K562 (cell line): ENCODE results near the gene TPD52L2. TPM values are rescaled to one million over a fixed set of nuclear protein-coding genes. Genes with fewer than 3 reads are reported as not detected.
A peak's percentile ranks its signal among the peaks of the same experiment; 100 is the strongest.

ENCODE experiments used
- ATAC-seq: fragments of 200-7000 bp; cut with Tn5 transposase; 3 replicates; pipeline ENCODE4 v1.9.1; 2020; ENCODE audit warnings: moderate library complexity
- BruUV-seq: library from RNA; stranded (reverse); fragments of 400-500 nt; replicated peaks from 2 replicates; lab custom pipeline; 2021; lab: Mats Ljungman, UMichigan
- CTCF ChIA-PET: fragments of 300-600 bp; formaldehyde crosslinking; extraction: SDS; loops from one replicate; lab custom pipeline; 2021; ENCODE audit warnings: low intra/inter-chr PET ratio; lab: Yijun Ruan, JAX
- POLR2A ChIA-PET: fragments of 300-600, 350-650 bp; sonication (Branson Sonifier 250); formaldehyde crosslinking; extraction: SDS; loops from one replicate; lab custom pipeline; 2021; ENCODE audit warnings: antibody characterized with exemption, inconsistent platforms; lab: Yijun Ruan, JAX
- DNase-seq, 4 experiments: peaks; one replicate each; pipeline versions ENCODE4 v3.0.0 to v3.0.0-alpha.2; 2011 to 2018; ENCODE audit warnings: low spot score in 3 of 4, mixed read lengths in 3 of 4; ENCODE audit errors: extremely low read depth in 1 of 4
- FAIRE-seq: peaks from 2 replicates; lab custom pipeline; 2011; peaks lifted over from hg19 to GRCh38; lab: Jason Lieb, UNC
- H2AFZ ChIP-seq: 2 replicates; pipeline ENCODE4 v1.6.0; 2011; ENCODE audit warnings: low read depth, low read length, control low read depth, inconsistent platforms
- H3K27ac ChIP-seq: fragments of 200-600 bp; 3 replicates; pipeline ENCODE4 v1.8.0; 2011; ENCODE audit warnings: low read depth, mild to moderate bottlenecking, control low read depth, inconsistent platforms, low read length, moderate library complexity, mixed read lengths; ENCODE audit errors: extremely low read depth
- H3K27me3 ChIP-seq, 2 experiments: fragments of 300-600 bp in 1 of 2; 2 replicates in 1 of 2; 3 replicates in 1 of 2; pipeline versions ENCODE4 v1.6.0 to v1.8.0; 2011; ENCODE audit warnings: inconsistent platforms in 2 of 2, low read length in 2 of 2, mild to moderate bottlenecking in 1 of 2, mixed read lengths in 1 of 2, moderate library complexity in 1 of 2; ENCODE audit not compliant: control insufficient read depth in 2 of 2, insufficient read depth in 2 of 2
- H3K36me3 ChIP-seq: fragments of 300-600 bp; 3 replicates; pipeline ENCODE4 v1.8.0; 2011; ENCODE audit warnings: mild to moderate bottlenecking, low read length, inconsistent platforms; ENCODE audit not compliant: control insufficient read depth, insufficient read depth
- H3K4me1 ChIP-seq, 2 experiments: fragments of 200-600 bp in 1 of 2; replicated peaks in 1 of 2; 2 replicates in 1 of 2; 3 replicates in 1 of 2; pipeline versions ENCODE4 v1.5.1 to v1.8.0; 2011; ENCODE audit warnings: inconsistent platforms in 2 of 2, low read length in 2 of 2, mild to moderate bottlenecking in 1 of 2, mixed read lengths in 1 of 2, moderate library complexity in 1 of 2; ENCODE audit not compliant: control insufficient read depth in 2 of 2, insufficient read depth in 2 of 2
- H3K4me2 ChIP-seq: 2 replicates; pipeline ENCODE4 v1.6.1; 2011; ENCODE audit warnings: low read length, control low read depth, inconsistent platforms, mixed read lengths; ENCODE audit not compliant: insufficient read depth
- H3K4me3 ChIP-seq: fragments of 200-600 bp; sonication (generic), shearing (Covaris generic); 2 replicates; pipeline ENCODE4 v1.5.1; 2016; ENCODE audit warnings: control low read depth, inconsistent platforms
- H3K79me2 ChIP-seq: fragments of 200-600 bp; 3 replicates; pipeline ENCODE4 v1.8.0; 2011; ENCODE audit warnings: low read length, inconsistent platforms; ENCODE audit not compliant: control insufficient read depth, insufficient read depth
- H3K9ac ChIP-seq, 2 experiments: 2 replicates each; pipeline versions ENCODE4 v1.6.0 to v1.6.1; 2011; ENCODE audit warnings: low read depth in 2 of 2, low read length in 2 of 2, control low read depth in 1 of 2, inconsistent platforms in 1 of 2, mild to moderate bottlenecking in 1 of 2, mixed read lengths in 1 of 2; ENCODE audit not compliant: insufficient read depth in 1 of 2
- H3K9me1 ChIP-seq: one replicate; pipeline ENCODE4 v1.6.0; 2011; ENCODE audit warnings: inconsistent platforms, mild to moderate bottlenecking, low read length, moderate library complexity; ENCODE audit not compliant: control insufficient read depth, insufficient read depth
- H3K9me3 ChIP-seq: replicated peaks from 2 replicates; pipeline ENCODE4 v1.5.1; 2011; ENCODE audit warnings: low read depth, low read length, inconsistent platforms; ENCODE audit not compliant: control insufficient read depth, insufficient read depth
- H4K20me1 ChIP-seq: replicated peaks from 2 replicates; pipeline ENCODE4 v1.6.1; 2011; ENCODE audit warnings: low read length, inconsistent platforms, mixed read lengths; ENCODE audit not compliant: control insufficient read depth, insufficient read depth
- CREB1 ChIP-seq, 2 experiments: sonication (generic) in 1 of 2; formaldehyde crosslinking in 1 of 2; IDR thresholded peaks; 2 replicates each; pipeline versions ENCODE4 v1.6.1 to v1.8.0; 2012 to 2022; ENCODE audit warnings: inconsistent platforms in 1 of 2, mild to moderate bottlenecking in 1 of 2, missing genetic modification reagents in 1 of 2, moderate library complexity in 1 of 2
- EP400 ChIP-seq: fragments of 450-650 bp; IDR thresholded peaks from 2 replicates; pipeline ENCODE4 v1.6.1; 2017; ENCODE audit warnings: antibody characterized with exemption, mild to moderate bottlenecking, moderate library complexity
- GABPB1 ChIP-seq: sonication (generic); formaldehyde crosslinking; IDR thresholded peaks from 2 replicates; pipeline ENCODE4 v1.8.0; 2022; ENCODE audit warnings: mild to moderate bottlenecking, missing genetic modification reagents
- MCM2 ChIP-seq: fragments of 450-650 bp; IDR thresholded peaks from 2 replicates; pipeline ENCODE4 v1.6.1; 2017; ENCODE audit warnings: low read depth, mild to moderate bottlenecking
- MTA2 ChIP-seq: fragments of 450-650 bp; IDR thresholded peaks from 2 replicates; pipeline ENCODE4 v1.6.1; 2016; ENCODE audit warnings: low read depth
- ZNF77 ChIP-seq: fragments of 250-450 bp; sonication (Bioruptor Pico); IDR thresholded peaks from 2 replicates; pipeline ENCODE4 v1.5.0; 2020
- WGBS: fragments of 100-300 bp; shearing (Covaris generic); methylation state at CpG from one replicate; pipeline ENCODE4 v1.1.6; 2016; ENCODE audit warnings: low coverage, mixed read lengths; ENCODE audit not compliant: insufficient coverage; ENCODE audit errors: missing lambda C conversion rate; 5-methylcytosine and 5-hydroxymethylcytosine counted together
- in situ Hi-C: fragments of 300-500 bp; cut with MboI; formaldehyde crosslinking; loops from 4 replicates; pipeline ENCODE4 v1.15.0; 2018; ENCODE audit warnings: inconsistent platforms, mixed read lengths
- intact Hi-C: fragments of 100-400 bp; cut with micrococcal nuclease; formaldehyde crosslinking; loops from 2 replicates; pipeline ENCODE4 v1.14.2; 2022
- polyA plus RNA-seq, 8 experiments: library from polyadenylated mRNA; depleted of rRNA in 4 of 8; stranded (reverse) in 5 of 8; unstranded in 3 of 8; fragments of >200 nt; fragmentation: Nextera tagmentation in 2 of 8; fragmentation: Illumina TruSeq in 1 of 8; extraction: Ambion mirVana in 2 of 8; extraction: Trizol in 1 of 8; gene quantifications; 2 replicates each; pipeline versions ENCODE4 v1.2.1 to v1.2.3, GENCODE V29; 2011 to 2014; ENCODE audit warnings: inconsistent platforms in 1 of 8, missing spikeins in 1 of 8
- total RNA-seq, 7 experiments: library from RNA; depleted of rRNA in 6 of 7; stranded (reverse); fragments of >200 nt in 6 of 7; fragmentation: Illumina TruSeq in 2 of 7; extraction: Trizol in 2 of 7; gene quantifications; 2 replicates each; pipeline versions ENCODE4 v1.2.1 to v1.2.3, GENCODE V29; 2011 to 2021; ENCODE audit warnings: low replicate concordance in 1 of 7
- TF ChIP-seq, protein P1 (sequence below): IDR thresholded peaks from 3 replicates; pipeline ENCODE4 v1.6.1; 2011; ENCODE audit warnings: borderline replicate concordance, mild to moderate bottlenecking; ENCODE audit not compliant: insufficient read length, insufficient read depth
- TF ChIP-seq, protein P2 (sequence below): fragments of 450-650 bp; IDR thresholded peaks from 2 replicates; pipeline ENCODE4 v1.6.1; 2016; ENCODE audit warnings: mild to moderate bottlenecking, moderate library complexity

The TPD52L2 gene
- total and polyA plus RNA-seq, 9 of the 15 experiments (the other 6 are each of a cell fraction or from before 2014, with no cell fraction given) = 1.9 to 117 (median 74.6) TPM

DNA sequence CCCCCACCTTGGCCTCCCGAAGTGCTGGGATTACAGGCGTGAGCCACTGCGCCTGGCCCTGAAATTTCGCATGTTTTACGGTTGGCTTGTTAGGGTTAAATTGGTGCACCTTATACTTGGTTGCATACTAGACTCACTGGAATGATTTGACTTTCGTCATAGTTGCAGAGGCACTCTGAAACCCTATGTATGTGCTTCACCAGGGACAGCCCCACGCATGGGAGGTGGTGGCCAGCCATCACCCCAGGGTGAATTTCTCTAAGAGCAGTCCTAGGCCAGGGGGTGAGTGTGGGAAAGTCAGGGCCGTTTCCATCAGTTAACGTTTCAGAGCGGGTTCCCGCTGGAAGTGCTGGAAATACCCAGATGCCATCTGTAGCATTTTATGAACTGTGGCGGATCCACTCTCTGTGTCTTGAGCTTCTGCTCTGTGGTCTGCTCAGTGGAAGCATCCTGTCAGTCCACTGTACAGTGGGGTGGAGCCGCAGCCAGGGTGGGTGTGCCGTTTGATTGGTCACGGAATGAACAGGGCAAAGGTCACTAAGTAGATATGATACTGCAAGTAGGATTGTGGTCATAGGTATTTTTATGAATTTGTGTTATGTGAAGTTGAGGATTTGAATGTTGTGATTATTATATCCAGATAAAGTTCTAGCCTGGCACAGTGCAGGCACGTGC lies 43.1 kb downstream of the TPD52L2 start:
- Histone ChIP-seq H3K4me3 (no peak overlapping the region), H2AFZ (no peak overlapping the region), H3K9me3 (no peaks in the 10 kb centered on the region), H3K27me3 (no peaks in the 10 kb centered on the region), H3K4me1 (peaks cover 0 to 18% of the 10 kb centered on the region in 2 experiments; a peak in 2 of 5 replicates), H3K9ac (no peak overlapping the region), H3K27ac (no peak overlapping the region), H4K20me1 (no peaks in the 10 kb centered on the region), H3K79me2 (peaks cover 84% of the 10 kb centered on the region), H3K36me3 (peaks cover 8% of the 10 kb centered on the region; the same call in 1 of the 3 replicates), H3K9me1 (no peaks in the 10 kb centered on the region), H3K4me2 (no peak overlapping the region)
- BruUV-seq = no TSS peak
- 0 out of 3 replicates have a peak, but pooled peaks have one; percentile 33 for ATAC-seq
- peak; percentile 29 for FAIRE-seq
- 89% methylated on average over 16 of the region's 16 CpGs for WGBS
- intact Hi-C loops (loop anchor here (5.0 kb wide), 1 partner anchor 64 kb away; no protein-coding TSS in a partner anchor), in situ Hi-C loops (no loop called here)
- CTCF ChIA-PET = interaction anchor here (0.5 kb wide), 1 partner anchor 10 kb away, joined by 3 read pairs; no protein-coding TSS in a partner anchor
- POLR2A ChIA-PET = interaction anchor here (1.6 kb wide), 1 partner anchor 9 kb away, joined by 3 read pairs; no protein-coding TSS in a partner anchor
- DNase-seq = peak in 1 of 4 experiments; percentile 10
- no peak for TF ChIP-seq EP400
- no peak for TF ChIP-seq ZNF77
- TF ChIP-seq GABPB1 (CRISPR knock-in tag) = no peak
- TF ChIP-seq, protein P1, sequence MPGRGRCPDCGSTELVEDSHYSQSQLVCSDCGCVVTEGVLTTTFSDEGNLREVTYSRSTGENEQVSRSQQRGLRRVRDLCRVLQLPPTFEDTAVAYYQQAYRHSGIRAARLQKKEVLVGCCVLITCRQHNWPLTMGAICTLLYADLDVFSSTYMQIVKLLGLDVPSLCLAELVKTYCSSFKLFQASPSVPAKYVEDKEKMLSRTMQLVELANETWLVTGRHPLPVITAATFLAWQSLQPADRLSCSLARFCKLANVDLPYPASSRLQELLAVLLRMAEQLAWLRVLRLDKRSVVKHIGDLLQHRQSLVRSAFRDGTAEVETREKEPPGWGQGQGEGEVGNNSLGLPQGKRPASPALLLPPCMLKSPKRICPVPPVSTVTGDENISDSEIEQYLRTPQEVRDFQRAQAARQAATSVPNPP = no peak
- TF ChIP-seq MCM2 = no peak
- TF ChIP-seq MTA2 = no peak
- TF ChIP-seq CREB1 (IDR thresholded peaks at IDR 0.05) = no peak
- no peak for TF ChIP-seq CREB1 (CRISPR knock-in tag; IDR thresholded peaks at IDR 0.05)
- TF ChIP-seq, protein P2, sequence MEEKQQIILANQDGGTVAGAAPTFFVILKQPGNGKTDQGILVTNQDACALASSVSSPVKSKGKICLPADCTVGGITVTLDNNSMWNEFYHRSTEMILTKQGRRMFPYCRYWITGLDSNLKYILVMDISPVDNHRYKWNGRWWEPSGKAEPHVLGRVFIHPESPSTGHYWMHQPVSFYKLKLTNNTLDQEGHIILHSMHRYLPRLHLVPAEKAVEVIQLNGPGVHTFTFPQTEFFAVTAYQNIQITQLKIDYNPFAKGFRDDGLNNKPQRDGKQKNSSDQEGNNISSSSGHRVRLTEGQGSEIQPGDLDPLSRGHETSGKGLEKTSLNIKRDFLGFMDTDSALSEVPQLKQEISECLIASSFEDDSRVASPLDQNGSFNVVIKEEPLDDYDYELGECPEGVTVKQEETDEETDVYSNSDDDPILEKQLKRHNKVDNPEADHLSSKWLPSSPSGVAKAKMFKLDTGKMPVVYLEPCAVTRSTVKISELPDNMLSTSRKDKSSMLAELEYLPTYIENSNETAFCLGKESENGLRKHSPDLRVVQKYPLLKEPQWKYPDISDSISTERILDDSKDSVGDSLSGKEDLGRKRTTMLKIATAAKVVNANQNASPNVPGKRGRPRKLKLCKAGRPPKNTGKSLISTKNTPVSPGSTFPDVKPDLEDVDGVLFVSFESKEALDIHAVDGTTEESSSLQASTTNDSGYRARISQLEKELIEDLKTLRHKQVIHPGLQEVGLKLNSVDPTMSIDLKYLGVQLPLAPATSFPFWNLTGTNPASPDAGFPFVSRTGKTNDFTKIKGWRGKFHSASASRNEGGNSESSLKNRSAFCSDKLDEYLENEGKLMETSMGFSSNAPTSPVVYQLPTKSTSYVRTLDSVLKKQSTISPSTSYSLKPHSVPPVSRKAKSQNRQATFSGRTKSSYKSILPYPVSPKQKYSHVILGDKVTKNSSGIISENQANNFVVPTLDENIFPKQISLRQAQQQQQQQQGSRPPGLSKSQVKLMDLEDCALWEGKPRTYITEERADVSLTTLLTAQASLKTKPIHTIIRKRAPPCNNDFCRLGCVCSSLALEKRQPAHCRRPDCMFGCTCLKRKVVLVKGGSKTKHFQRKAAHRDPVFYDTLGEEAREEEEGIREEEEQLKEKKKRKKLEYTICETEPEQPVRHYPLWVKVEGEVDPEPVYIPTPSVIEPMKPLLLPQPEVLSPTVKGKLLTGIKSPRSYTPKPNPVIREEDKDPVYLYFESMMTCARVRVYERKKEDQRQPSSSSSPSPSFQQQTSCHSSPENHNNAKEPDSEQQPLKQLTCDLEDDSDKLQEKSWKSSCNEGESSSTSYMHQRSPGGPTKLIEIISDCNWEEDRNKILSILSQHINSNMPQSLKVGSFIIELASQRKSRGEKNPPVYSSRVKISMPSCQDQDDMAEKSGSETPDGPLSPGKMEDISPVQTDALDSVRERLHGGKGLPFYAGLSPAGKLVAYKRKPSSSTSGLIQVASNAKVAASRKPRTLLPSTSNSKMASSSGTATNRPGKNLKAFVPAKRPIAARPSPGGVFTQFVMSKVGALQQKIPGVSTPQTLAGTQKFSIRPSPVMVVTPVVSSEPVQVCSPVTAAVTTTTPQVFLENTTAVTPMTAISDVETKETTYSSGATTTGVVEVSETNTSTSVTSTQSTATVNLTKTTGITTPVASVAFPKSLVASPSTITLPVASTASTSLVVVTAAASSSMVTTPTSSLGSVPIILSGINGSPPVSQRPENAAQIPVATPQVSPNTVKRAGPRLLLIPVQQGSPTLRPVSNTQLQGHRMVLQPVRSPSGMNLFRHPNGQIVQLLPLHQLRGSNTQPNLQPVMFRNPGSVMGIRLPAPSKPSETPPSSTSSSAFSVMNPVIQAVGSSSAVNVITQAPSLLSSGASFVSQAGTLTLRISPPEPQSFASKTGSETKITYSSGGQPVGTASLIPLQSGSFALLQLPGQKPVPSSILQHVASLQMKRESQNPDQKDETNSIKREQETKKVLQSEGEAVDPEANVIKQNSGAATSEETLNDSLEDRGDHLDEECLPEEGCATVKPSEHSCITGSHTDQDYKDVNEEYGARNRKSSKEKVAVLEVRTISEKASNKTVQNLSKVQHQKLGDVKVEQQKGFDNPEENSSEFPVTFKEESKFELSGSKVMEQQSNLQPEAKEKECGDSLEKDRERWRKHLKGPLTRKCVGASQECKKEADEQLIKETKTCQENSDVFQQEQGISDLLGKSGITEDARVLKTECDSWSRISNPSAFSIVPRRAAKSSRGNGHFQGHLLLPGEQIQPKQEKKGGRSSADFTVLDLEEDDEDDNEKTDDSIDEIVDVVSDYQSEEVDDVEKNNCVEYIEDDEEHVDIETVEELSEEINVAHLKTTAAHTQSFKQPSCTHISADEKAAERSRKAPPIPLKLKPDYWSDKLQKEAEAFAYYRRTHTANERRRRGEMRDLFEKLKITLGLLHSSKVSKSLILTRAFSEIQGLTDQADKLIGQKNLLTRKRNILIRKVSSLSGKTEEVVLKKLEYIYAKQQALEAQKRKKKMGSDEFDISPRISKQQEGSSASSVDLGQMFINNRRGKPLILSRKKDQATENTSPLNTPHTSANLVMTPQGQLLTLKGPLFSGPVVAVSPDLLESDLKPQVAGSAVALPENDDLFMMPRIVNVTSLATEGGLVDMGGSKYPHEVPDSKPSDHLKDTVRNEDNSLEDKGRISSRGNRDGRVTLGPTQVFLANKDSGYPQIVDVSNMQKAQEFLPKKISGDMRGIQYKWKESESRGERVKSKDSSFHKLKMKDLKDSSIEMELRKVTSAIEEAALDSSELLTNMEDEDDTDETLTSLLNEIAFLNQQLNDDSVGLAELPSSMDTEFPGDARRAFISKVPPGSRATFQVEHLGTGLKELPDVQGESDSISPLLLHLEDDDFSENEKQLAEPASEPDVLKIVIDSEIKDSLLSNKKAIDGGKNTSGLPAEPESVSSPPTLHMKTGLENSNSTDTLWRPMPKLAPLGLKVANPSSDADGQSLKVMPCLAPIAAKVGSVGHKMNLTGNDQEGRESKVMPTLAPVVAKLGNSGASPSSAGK = no peak
